ENCODE data around the gene HAPLN2.

HAPLN2 gene

DNA sequence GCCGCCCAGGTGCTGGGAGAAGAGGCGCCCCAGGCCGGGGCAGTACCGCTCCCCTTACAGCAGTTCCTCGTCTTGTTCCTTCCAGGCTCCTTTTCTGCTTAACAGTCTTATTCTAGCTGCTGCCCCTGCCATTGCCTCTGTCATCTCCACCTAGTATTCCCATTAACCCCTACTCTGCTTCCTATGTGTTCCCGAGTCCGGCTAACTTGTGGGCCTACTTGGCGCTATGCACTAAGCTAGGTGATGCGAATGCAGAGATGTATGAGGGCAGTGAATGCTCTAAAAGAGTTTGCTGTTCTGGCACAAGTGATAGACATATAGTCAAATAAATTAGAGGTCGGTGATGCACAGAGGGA is 46.6 kb upstream of the HAPLN2 start:
- Histone ChIP-seq H3K36me3 (ENCODE audit: insufficient read depth, low read length) (peaks cover 4% of the 10 kb centered on the region), H3K4me3 (ENCODE audit: low read depth in 1 of 2, low read length in 2 of 2) (peak overlapping the region; percentile 58 to 87; a peak in 3 of 4 replicates), H3K4me1 (ENCODE audit: insufficient read depth, low read length) (peaks cover 22% of the 10 kb centered on the region), H2AFZ (ENCODE audit: low read depth, low read length) (peak overlapping the region; percentile 81), H4K20me1 (ENCODE audit: insufficient read depth, low read length) (no peaks in the 10 kb centered on the region), H3K27ac (ENCODE audit: low read length) (peak overlapping the region; percentile 49; the same call in 1 of the 2 replicates), H3K9ac (ENCODE audit: low read depth, low read length) (peak overlapping the region; percentile 66), H3K9me3 (ENCODE audit: insufficient read depth, low read length, severe bottlenecking) (no peaks in the 10 kb centered on the region), H3K4me2 (ENCODE audit: insufficient read depth, low read length) (peak overlapping the region; percentile 91), H3K79me2 (ENCODE audit: insufficient read depth, low read length) (peaks cover 18% of the 10 kb centered on the region), H3K27me3 (ENCODE audit: insufficient read depth, low read length, poor library complexity) (no peaks in the 10 kb centered on the region)
- DNase-seq: no peak
- ATAC-seq (ENCODE audit: insufficient read depth, low read depth): no peak
- TF ChIP-seq EZH2 (IDR thresholded peaks at IDR 0.05; ENCODE audit: borderline replicate concordance, low read depth, low read length, severe bottlenecking): no peak
- TF ChIP-seq, protein P1, sequence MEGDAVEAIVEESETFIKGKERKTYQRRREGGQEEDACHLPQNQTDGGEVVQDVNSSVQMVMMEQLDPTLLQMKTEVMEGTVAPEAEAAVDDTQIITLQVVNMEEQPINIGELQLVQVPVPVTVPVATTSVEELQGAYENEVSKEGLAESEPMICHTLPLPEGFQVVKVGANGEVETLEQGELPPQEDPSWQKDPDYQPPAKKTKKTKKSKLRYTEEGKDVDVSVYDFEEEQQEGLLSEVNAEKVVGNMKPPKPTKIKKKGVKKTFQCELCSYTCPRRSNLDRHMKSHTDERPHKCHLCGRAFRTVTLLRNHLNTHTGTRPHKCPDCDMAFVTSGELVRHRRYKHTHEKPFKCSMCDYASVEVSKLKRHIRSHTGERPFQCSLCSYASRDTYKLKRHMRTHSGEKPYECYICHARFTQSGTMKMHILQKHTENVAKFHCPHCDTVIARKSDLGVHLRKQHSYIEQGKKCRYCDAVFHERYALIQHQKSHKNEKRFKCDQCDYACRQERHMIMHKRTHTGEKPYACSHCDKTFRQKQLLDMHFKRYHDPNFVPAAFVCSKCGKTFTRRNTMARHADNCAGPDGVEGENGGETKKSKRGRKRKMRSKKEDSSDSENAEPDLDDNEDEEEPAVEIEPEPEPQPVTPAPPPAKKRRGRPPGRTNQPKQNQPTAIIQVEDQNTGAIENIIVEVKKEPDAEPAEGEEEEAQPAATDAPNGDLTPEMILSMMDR (IDR thresholded peaks at IDR 0.05; ENCODE audit: borderline replicate concordance, extremely low read depth, low read length, poor library complexity, severe bottlenecking): no peak

DNA sequence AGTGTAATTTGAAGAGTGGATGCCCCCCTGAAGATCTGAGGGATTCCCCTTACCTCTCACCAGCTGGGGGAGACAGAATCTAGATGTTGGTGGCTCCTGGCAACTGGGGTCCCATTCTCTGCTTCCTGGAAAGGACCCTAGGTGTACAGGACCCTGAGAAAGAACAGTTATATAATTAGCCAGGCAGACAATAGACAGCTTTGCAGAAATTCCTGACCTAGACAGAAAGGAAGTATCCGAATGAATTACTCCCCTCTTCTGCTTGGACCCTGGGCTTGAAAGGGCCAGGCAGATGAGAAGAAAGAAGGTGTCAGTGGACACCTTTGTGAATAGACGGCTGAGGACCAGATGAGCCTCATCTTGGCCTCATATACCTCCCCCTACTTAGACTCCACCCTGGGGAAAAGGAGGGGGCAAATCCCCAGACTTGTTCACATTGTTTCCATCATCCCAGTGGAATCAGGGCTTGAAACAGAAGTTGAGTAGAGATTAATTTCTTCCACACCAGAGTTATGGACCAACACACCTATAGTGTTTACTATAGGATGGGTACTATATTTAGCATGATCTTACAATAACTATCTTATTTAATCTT is 45.1 kb upstream of the HAPLN2 start:
- Histone ChIP-seq H3K27ac (ENCODE audit: low read length) (no peak overlapping the region), H4K20me1 (ENCODE audit: insufficient read depth, low read length) (no peaks in the 10 kb centered on the region), H3K9me3 (ENCODE audit: insufficient read depth, low read length, severe bottlenecking) (no peaks in the 10 kb centered on the region), H3K4me2 (ENCODE audit: insufficient read depth, low read length) (no peak overlapping the region), H3K27me3 (ENCODE audit: insufficient read depth, low read length, poor library complexity) (no peaks in the 10 kb centered on the region), H3K36me3 (ENCODE audit: insufficient read depth, low read length) (peaks cover 2% of the 10 kb centered on the region), H2AFZ (ENCODE audit: low read depth, low read length) (no peak overlapping the region), H3K9ac (ENCODE audit: low read depth, low read length) (no peak overlapping the region), H3K4me1 (ENCODE audit: insufficient read depth, low read length) (peaks cover 22% of the 10 kb centered on the region), H3K4me3 (ENCODE audit: low read depth in 1 of 2, low read length in 2 of 2) (no peak overlapping the region), H3K79me2 (ENCODE audit: insufficient read depth, low read length) (peaks cover 18% of the 10 kb centered on the region)
- ATAC-seq (ENCODE audit: insufficient read depth, low read depth) (no peak), DNase-seq (no peak)
- TF ChIP-seq, protein P1 (IDR thresholded peaks at IDR 0.05; ENCODE audit: borderline replicate concordance, extremely low read depth, low read length, poor library complexity, severe bottlenecking): peak; percentile 20
- no peak for TF ChIP-seq EZH2 (IDR thresholded peaks at IDR 0.05; ENCODE audit: borderline replicate concordance, low read depth, low read length, severe bottlenecking)

DNA sequence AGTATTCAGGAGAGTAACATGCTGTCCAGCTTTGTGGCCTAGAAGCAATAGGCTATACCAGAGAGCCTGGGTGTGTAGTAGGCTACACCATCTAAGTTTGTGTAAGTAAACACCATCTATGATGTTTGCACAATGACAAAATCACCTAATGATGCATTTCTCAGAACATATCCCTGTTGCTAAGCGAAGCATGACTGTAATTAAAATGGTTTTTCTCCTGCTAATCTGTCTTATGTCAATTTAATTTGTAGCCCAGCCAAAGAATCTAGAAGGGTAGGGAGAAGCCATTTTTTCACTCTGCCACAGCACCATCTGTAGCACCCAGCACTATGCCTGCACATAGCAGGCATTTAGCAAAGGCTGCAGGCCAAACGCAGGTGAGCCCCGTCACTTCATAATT is 41.7 kb upstream of the HAPLN2 start:
- no peak overlapping the region for H3K27ac ChIP-seq (ENCODE audit: low read length)
- DNase-seq (no peak), ATAC-seq (ENCODE audit: insufficient read depth, low read depth) (no peak)
- H3K4me2 ChIP-seq (ENCODE audit: insufficient read depth, low read length): no peak overlapping the region
- no peaks in the 10 kb centered on the region for H3K36me3 ChIP-seq (ENCODE audit: insufficient read depth, low read length)
- H3K9me3 ChIP-seq (ENCODE audit: insufficient read depth, low read length, severe bottlenecking): no peaks in the 10 kb centered on the region
- H4K20me1 ChIP-seq (ENCODE audit: insufficient read depth, low read length): no peaks in the 10 kb centered on the region
- peaks cover 11% of the 10 kb centered on the region for H3K79me2 ChIP-seq (ENCODE audit: insufficient read depth, low read length)
- H2AFZ ChIP-seq (ENCODE audit: low read depth, low read length): no peak overlapping the region
- H3K27me3 ChIP-seq (ENCODE audit: insufficient read depth, low read length, poor library complexity): no peaks in the 10 kb centered on the region
- peaks cover 25% of the 10 kb centered on the region for H3K4me1 ChIP-seq (ENCODE audit: insufficient read depth, low read length)
- no peak overlapping the region for H3K4me3 ChIP-seq (ENCODE audit: low read depth in 1 of 2, low read length in 2 of 2)
- no peak overlapping the region for H3K9ac ChIP-seq (ENCODE audit: low read depth, low read length)
- no peak for TF ChIP-seq EZH2 (IDR thresholded peaks at IDR 0.05; ENCODE audit: borderline replicate concordance, low read depth, low read length, severe bottlenecking)
- TF ChIP-seq, protein P1 (IDR thresholded peaks at IDR 0.05; ENCODE audit: borderline replicate concordance, extremely low read depth, low read length, poor library complexity, severe bottlenecking): no peak

All from DND-41 (cell line).